GM19025 (cell line): ENCODE measurements around the gene DCTN2.

Source experiments
- ATAC-seq: cut with Tn5 transposase; IDR thresholded peaks from one replicate; pipeline ENCODE4 v1.9.1; 2021; ENCODE audit warnings: mild to moderate bottlenecking, low read depth, moderate library complexity; ENCODE audit not compliant: unreplicated experiment

The DCTN2 gene

GRCh38 chr12:57529831-57530230 is 17.2 kb downstream of the DCTN2 start:
- ATAC-seq: no peak

- ATAC-seq: no peak
Measured at GRCh38 chr12:57528831-57529555, 18.0 kb downstream of the DCTN2 start.

GRCh38 chr12:57528176-57528575 is 18.8 kb downstream of the DCTN2 start:
- no peak for ATAC-seq

- no peak for ATAC-seq
Measured at GRCh38 chr12:57527184-57527583, 19.8 kb downstream of the DCTN2 start.

GRCh38 chr12:57526477-57527126 is 20.4 kb downstream of the DCTN2 start:
- no peak for ATAC-seq

- ATAC-seq: no peak
Measured at GRCh38 chr12:57525615-57526383, 21.2 kb downstream of the DCTN2 start.

- no peak for ATAC-seq
Measured at GRCh38 chr12:57524814-57525614, 22.0 kb downstream of the DCTN2 start.

- ATAC-seq: no peak
Measured at GRCh38 chr12:57523706-57524614, 23.0 kb downstream of the DCTN2 start.

GRCh38 chr12:57522887-57523705 is 23.9 kb downstream of the DCTN2 start:
- no peak for ATAC-seq

- ATAC-seq: peak; percentile 30
Measured at GRCh38 chr12:57522011-57522886, 24.7 kb downstream of the DCTN2 start, which contains the start of gene MBD6. MBD6 (plus strand) TSS chr12:57522824; CDS start chr12:57524304, 1,480 bp downstream.

GRCh38 chr12:57521525-57522010 is 25.4 kb downstream of the DCTN2 start:
- ATAC-seq: no peak

- peak; percentile 61 for ATAC-seq
Measured at GRCh38 chr12:57520053-57520818, 26.8 kb downstream of the DCTN2 start, which contains the start of gene DDIT3. DDIT3 (minus strand) TSS chr12:57520514; CDS start chr12:57517406, 3,108 bp downstream.

- peak; percentile 0 for ATAC-seq
Measured at GRCh38 chr12:57519796-57520052, 27.3 kb downstream of the DCTN2 start.

- ATAC-seq: no peak
Measured at GRCh38 chr12:57518920-57519795, 27.8 kb downstream of the DCTN2 start.

- ATAC-seq: no peak
Measured at GRCh38 chr12:57518176-57518919, 28.6 kb downstream of the DCTN2 start.
